Endothelial cell of umbilical vein (primary cell): Measurements from ENCODE around the gene ID2.

Source experiments
- EZH2 ChIP-seq: IDR thresholded peaks from 2 replicates; pipeline ENCODE4 v1.6.1; 2012; ENCODE audit warnings: borderline replicate concordance, low read depth, mild to moderate bottlenecking, moderate library complexity, low read length, inconsistent platforms; ENCODE audit not compliant: severe bottlenecking
- MYC ChIP-seq: IDR thresholded peaks from one replicate; pipeline ENCODE4 v1.6.1; 2011; ENCODE audit warnings: mild to moderate bottlenecking, low read depth, low read length
- POLR2A ChIP-seq: IDR thresholded peaks from 2 replicates; pipeline ENCODE4 v1.6.1; 2012; ENCODE audit warnings: low read depth, mild to moderate bottlenecking, control low read depth, low read length
- POLR2AphosphoS5 ChIP-seq: IDR thresholded peaks from 2 replicates; pipeline ENCODE4 v1.6.1; 2012; ENCODE audit warnings: low read depth, mild to moderate bottlenecking, control low read depth, low read length, moderate library complexity; ENCODE audit not compliant: insufficient read depth
- TF ChIP-seq, protein P1 (sequence below), 2 donors: IDR thresholded peaks; 1 replicate in 1 of 2; 2 replicates in 1 of 2; pipeline ENCODE4 v1.5.1; 2011; ENCODE audit warnings: low read length in 2 of 2, mild to moderate bottlenecking in 2 of 2, moderate library complexity in 2 of 2, control low read depth in 1 of 2, inconsistent platforms in 1 of 2, low read depth in 1 of 2; ENCODE audit not compliant: insufficient read depth in 1 of 2; ENCODE audit errors: extremely low read depth in 1 of 2

DNA sequence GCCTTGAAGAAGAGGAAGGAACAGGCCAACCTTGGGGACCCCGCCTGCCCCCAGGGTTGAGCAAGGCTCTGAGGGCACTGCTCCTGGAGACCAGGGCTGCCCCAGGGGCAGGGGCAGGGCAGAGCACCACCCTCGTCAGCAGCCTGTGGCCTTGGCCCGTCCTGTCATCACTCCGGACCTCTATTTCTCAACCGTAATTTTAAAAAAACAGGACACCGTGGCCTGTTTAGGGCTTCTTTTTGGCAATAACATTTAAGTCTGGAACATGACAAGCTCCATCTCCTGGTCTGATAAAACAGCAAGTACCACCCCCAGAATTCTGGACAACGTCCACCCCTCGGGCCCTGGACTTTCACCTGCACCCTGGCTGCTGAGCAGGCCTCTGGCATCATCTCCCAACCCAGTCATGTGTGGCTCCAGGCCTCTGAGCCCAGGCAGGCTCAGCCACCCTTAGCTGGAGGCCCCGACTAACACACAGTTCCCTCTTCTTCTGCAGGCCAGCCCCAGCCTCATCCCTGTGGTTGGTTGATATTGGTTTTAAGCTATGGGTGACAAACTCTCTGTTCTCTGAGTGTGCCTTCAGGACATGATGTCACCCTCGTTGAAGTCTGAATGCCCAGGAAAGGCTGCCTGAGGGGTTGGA is 22.6 kb upstream of the ID2 start:
- TF ChIP-seq EZH2, result no peak
- TF ChIP-seq, protein P1, sequence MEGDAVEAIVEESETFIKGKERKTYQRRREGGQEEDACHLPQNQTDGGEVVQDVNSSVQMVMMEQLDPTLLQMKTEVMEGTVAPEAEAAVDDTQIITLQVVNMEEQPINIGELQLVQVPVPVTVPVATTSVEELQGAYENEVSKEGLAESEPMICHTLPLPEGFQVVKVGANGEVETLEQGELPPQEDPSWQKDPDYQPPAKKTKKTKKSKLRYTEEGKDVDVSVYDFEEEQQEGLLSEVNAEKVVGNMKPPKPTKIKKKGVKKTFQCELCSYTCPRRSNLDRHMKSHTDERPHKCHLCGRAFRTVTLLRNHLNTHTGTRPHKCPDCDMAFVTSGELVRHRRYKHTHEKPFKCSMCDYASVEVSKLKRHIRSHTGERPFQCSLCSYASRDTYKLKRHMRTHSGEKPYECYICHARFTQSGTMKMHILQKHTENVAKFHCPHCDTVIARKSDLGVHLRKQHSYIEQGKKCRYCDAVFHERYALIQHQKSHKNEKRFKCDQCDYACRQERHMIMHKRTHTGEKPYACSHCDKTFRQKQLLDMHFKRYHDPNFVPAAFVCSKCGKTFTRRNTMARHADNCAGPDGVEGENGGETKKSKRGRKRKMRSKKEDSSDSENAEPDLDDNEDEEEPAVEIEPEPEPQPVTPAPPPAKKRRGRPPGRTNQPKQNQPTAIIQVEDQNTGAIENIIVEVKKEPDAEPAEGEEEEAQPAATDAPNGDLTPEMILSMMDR (IDR thresholded peaks at IDR 0.05; ENCODE audit: extremely low read depth in 1 of 2, insufficient read depth in 1 of 2, low read depth in 1 of 2, low read length in 2 of 2), result no peak
- no peak for TF ChIP-seq POLR2A
- TF ChIP-seq POLR2AphosphoS5, result no peak
- TF ChIP-seq MYC, result no peak
